ENCODE data around the gene ACHE.

The ACHE gene

GRCh38 chr7:100891568-100892247, 4.0 kb downstream of the ACHE start:
- Histone ChIP-seq H3K27ac (ENCODE audit: low read depth, low read length) (no peak overlapping the region), H3K4me1 (ENCODE audit: control insufficient read depth in 5 of 5, insufficient read depth in 5 of 5, low read length in 5 of 5) (peaks cover 1 to 66% (median 59%) of the 10 kb centered on the region in 5 donors)

GRCh38 chr7:100890653-100891567, 4.8 kb downstream of the ACHE start:
- peak overlapping the region in 3 of 5 donors; percentile 48 to 76 (median 56) for H3K9ac ChIP-seq (ENCODE audit: low read length in 5 of 5)
- peaks cover 0 to 29% (median 28%) of the 10 kb centered on the region in 5 donors for H3K36me3 ChIP-seq (ENCODE audit: control insufficient read depth in 5 of 5, insufficient read depth in 5 of 5, low read length in 5 of 5)
- H3K9me3 ChIP-seq (ENCODE audit: control insufficient read depth in 5 of 5, low read length in 5 of 5), result no peaks in the 10 kb centered on the region
- H3K4me1 ChIP-seq (ENCODE audit: control insufficient read depth in 5 of 5, insufficient read depth in 5 of 5, low read length in 5 of 5), result peaks cover 1 to 58% (median 51%) of the 10 kb centered on the region in 5 donors
- H3K27ac ChIP-seq (ENCODE audit: low read depth, low read length), result peak overlapping the region; percentile 50
- peak overlapping the region; percentile 67 to 78 (median 72) for H3K4me3 ChIP-seq (ENCODE audit: low read depth in 1 of 5, low read length in 5 of 5)
- H3K27me3 ChIP-seq (ENCODE audit: control insufficient read depth in 5 of 5, insufficient read depth in 4 of 5, low read length in 5 of 5), result peaks cover 4 to 28% (median 20%) of the 10 kb centered on the region in 5 donors

More at GRCh38 chr7:100891568-100892247, 4.0 kb downstream of the ACHE start:
- Histone ChIP-seq H3K27me3 (ENCODE audit: control insufficient read depth in 5 of 5, insufficient read depth in 4 of 5, low read length in 5 of 5) (peaks cover 10 to 36% (median 27%) of the 10 kb centered on the region in 5 donors), H3K9ac (ENCODE audit: low read length in 5 of 5) (no peak overlapping the region), H3K36me3 (ENCODE audit: control insufficient read depth in 5 of 5, insufficient read depth in 5 of 5, low read length in 5 of 5) (peaks cover 0 to 21% (median 20%) of the 10 kb centered on the region in 5 donors), H3K4me3 (ENCODE audit: low read depth in 1 of 5, low read length in 5 of 5) (no peak overlapping the region), H3K9me3 (ENCODE audit: control insufficient read depth in 5 of 5, low read length in 5 of 5) (no peaks in the 10 kb centered on the region)

GRCh38 chr7:100888988-100889750, 6.5 kb downstream of the ACHE start, which contains the start of gene UFSP1:
Gene UFSP1 (minus strand): TSS chr7:100889715. CDS start chr7:100889271, 444 bp downstream.
- Histone ChIP-seq H3K9me3 (ENCODE audit: control insufficient read depth in 5 of 5, low read length in 5 of 5) (no peaks in the 10 kb centered on the region), H3K27ac (ENCODE audit: low read depth, low read length) (peak within 1 kb of the TSS; percentile 70), H3K36me3 (ENCODE audit: control insufficient read depth in 5 of 5, insufficient read depth in 5 of 5, low read length in 5 of 5) (peaks cover 0 to 46% (median 45%) of the 10 kb centered on the region in 5 donors), H3K4me3 (ENCODE audit: low read depth in 1 of 5, low read length in 5 of 5) (peak within 1 kb of the TSS; percentile 72 to 80 (median 75)), H3K9ac (ENCODE audit: low read length in 5 of 5) (peak within 1 kb of the TSS in 4 of 5 donors; percentile 87 to 92 (median 89)), H3K4me1 (ENCODE audit: control insufficient read depth in 5 of 5, insufficient read depth in 5 of 5, low read length in 5 of 5) (peaks cover 1 to 42% (median 40%) of the 10 kb centered on the region in 5 donors), H3K27me3 (ENCODE audit: control insufficient read depth in 5 of 5, insufficient read depth in 4 of 5, low read length in 5 of 5) (peaks cover under 1 to 16% (median 13%) of the 10 kb centered on the region in 5 donors)

GRCh38 chr7:100888291-100888987, 7.2 kb downstream of the ACHE start:
- Histone ChIP-seq H3K9ac (ENCODE audit: low read length in 5 of 5) (peak overlapping the region in 3 of 5 donors; percentile 87 to 92 (median 89)), H3K4me1 (ENCODE audit: control insufficient read depth in 5 of 5, insufficient read depth in 5 of 5, low read length in 5 of 5) (peaks cover 1 to 42% (median 40%) of the 10 kb centered on the region in 5 donors), H3K9me3 (ENCODE audit: control insufficient read depth in 5 of 5, low read length in 5 of 5) (no peaks in the 10 kb centered on the region), H3K36me3 (ENCODE audit: control insufficient read depth in 5 of 5, insufficient read depth in 5 of 5, low read length in 5 of 5) (peaks cover 0 to 53% (median 52%) of the 10 kb centered on the region in 5 donors), H3K27me3 (ENCODE audit: control insufficient read depth in 5 of 5, insufficient read depth in 4 of 5, low read length in 5 of 5) (peaks cover 0 to 10% (median 10%) of the 10 kb centered on the region in 5 donors), H3K4me3 (ENCODE audit: low read depth in 1 of 5, low read length in 5 of 5) (peak overlapping the region; percentile 63 to 80 (median 74)), H3K27ac (ENCODE audit: low read depth, low read length) (peak overlapping the region; percentile 70)

GRCh38 chr7:100887516-100888290, 8.0 kb downstream of the ACHE start:
- H3K9me3 ChIP-seq (ENCODE audit: control insufficient read depth in 5 of 5, low read length in 5 of 5), result no peaks in the 10 kb centered on the region
- peaks cover 0 to 61% (median 60%) of the 10 kb centered on the region in 5 donors for H3K36me3 ChIP-seq (ENCODE audit: control insufficient read depth in 5 of 5, insufficient read depth in 5 of 5, low read length in 5 of 5)
- H3K9ac ChIP-seq (ENCODE audit: low read length in 5 of 5), result peak overlapping the region in 3 of 5 donors; percentile 87 to 92 (median 89)
- H3K4me1 ChIP-seq (ENCODE audit: control insufficient read depth in 5 of 5, insufficient read depth in 5 of 5, low read length in 5 of 5), result peaks cover 1 to 42% (median 40%) of the 10 kb centered on the region in 5 donors
- no peak overlapping the region for H3K27ac ChIP-seq (ENCODE audit: low read depth, low read length)
- no peak overlapping the region for H3K4me3 ChIP-seq (ENCODE audit: low read depth in 1 of 5, low read length in 5 of 5)
- H3K27me3 ChIP-seq (ENCODE audit: control insufficient read depth in 5 of 5, insufficient read depth in 4 of 5, low read length in 5 of 5), result peaks cover 0 to 5% (median 4%) of the 10 kb centered on the region in 5 donors

GRCh38 chr7:100886936-100887515, 8.7 kb downstream of the ACHE start:
- Histone ChIP-seq H3K27ac (ENCODE audit: low read depth, low read length) (no peak overlapping the region), H3K36me3 (ENCODE audit: control insufficient read depth in 5 of 5, insufficient read depth in 5 of 5, low read length in 5 of 5) (peaks cover 0 to 67% (median 66%) of the 10 kb centered on the region in 5 donors), H3K4me3 (ENCODE audit: low read depth in 1 of 5, low read length in 5 of 5) (no peak overlapping the region), H3K27me3 (ENCODE audit: control insufficient read depth in 5 of 5, insufficient read depth in 4 of 5, low read length in 5 of 5) (peaks cover 0 to 5% (median under 1%) of the 10 kb centered on the region in 5 donors), H3K9me3 (ENCODE audit: control insufficient read depth in 5 of 5, low read length in 5 of 5) (no peaks in the 10 kb centered on the region), H3K4me1 (ENCODE audit: control insufficient read depth in 5 of 5, insufficient read depth in 5 of 5, low read length in 5 of 5) (peaks cover 1 to 42% (median 40%) of the 10 kb centered on the region in 5 donors), H3K9ac (ENCODE audit: low read length in 5 of 5) (no peak overlapping the region)

GRCh38 chr7:100886142-100886935, 9.3 kb downstream of the ACHE start:
- Histone ChIP-seq H3K27ac (ENCODE audit: low read depth, low read length) (no peak overlapping the region), H3K27me3 (ENCODE audit: control insufficient read depth in 5 of 5, insufficient read depth in 4 of 5, low read length in 5 of 5) (peaks cover 0 to 5% (median 0%) of the 10 kb centered on the region in 5 donors), H3K36me3 (ENCODE audit: control insufficient read depth in 5 of 5, insufficient read depth in 5 of 5, low read length in 5 of 5) (peaks cover 0 to 74% (median 73%) of the 10 kb centered on the region in 5 donors), H3K4me3 (ENCODE audit: low read depth in 1 of 5, low read length in 5 of 5) (no peak overlapping the region), H3K4me1 (ENCODE audit: control insufficient read depth in 5 of 5, insufficient read depth in 5 of 5, low read length in 5 of 5) (peaks cover 1 to 41% (median 40%) of the 10 kb centered on the region in 5 donors), H3K9ac (ENCODE audit: low read length in 5 of 5) (no peak overlapping the region), H3K9me3 (ENCODE audit: control insufficient read depth in 5 of 5, low read length in 5 of 5) (no peaks in the 10 kb centered on the region)

Data from subcutaneous abdominal adipose tissue (tissue), 5 donors.